Measurements from ENCODE around the gene ADORA2A.

ADORA2A gene

DNA sequence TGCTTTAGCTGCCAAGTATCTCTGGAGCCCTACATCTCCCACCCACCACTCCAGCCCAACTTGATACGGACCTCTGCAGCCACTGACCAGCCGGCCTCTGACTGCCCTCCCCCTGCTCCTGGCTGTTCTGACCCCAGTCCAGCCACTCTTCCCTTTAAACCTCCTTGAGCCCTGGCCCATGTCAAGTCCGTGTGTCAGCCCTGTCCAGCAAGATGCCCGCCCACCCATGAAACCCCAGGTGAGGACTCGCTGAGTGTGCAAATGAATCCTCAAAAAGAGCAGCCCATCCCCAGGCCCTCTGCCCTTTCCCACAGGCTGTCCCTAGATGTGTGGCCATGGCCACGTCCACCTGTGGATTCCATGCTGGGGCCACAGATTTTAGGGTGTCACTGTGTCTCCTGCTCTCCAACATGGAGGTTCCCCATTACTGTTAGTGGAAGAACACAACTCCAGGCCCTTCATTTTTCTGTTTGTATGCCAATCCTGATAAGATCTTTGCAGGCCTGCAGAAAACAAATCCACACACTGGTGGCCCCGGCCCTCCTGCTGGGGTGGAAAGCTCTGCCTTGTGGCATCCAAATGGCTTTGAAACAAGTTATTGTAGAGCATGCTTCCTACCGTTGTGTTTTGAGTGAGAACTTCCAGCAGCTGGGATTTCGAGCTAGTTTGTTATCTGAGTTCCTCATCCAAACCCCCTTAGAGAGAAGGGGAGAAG, 22.7 kb upstream of the ADORA2A start:
- no peak for DNase-seq

DNA sequence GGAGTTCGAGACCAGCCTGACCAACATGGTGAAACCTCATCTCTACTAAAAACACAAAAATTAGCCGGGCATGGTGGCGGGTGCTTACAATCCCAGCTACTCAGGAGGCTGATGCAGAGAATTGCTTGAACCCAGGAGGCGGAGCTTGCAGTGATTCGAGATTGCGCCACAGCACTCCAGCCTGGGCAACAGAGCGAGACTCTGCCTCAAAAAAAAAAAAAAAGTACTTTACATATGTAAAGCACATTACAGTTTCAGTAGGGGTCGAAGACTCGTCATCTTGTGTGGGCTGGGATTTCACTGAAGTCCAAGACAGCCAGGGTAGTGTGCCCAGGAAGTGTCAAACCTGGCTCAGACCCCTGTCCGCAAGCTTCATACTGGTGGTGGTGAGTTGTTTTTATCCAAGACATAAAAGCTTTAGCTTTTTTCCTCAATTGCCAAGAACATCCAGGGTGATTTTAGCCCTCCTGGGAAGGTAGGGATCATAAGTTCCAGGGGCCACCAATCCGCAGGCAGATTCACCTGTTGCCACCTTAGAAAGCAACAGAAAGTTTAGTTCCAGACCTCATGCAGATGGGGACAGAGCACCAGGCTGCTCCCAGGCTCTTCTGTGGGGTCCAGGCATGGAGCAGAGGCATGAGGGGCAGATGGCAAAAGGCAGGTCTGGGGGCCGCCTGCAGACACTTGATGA, 21.6 kb upstream of the ADORA2A start:
- no peak for DNase-seq

- no peak for DNase-seq
Measured at GRCh38 chr22:24406322-24407277, 20.8 kb upstream of the ADORA2A start.

DNA sequence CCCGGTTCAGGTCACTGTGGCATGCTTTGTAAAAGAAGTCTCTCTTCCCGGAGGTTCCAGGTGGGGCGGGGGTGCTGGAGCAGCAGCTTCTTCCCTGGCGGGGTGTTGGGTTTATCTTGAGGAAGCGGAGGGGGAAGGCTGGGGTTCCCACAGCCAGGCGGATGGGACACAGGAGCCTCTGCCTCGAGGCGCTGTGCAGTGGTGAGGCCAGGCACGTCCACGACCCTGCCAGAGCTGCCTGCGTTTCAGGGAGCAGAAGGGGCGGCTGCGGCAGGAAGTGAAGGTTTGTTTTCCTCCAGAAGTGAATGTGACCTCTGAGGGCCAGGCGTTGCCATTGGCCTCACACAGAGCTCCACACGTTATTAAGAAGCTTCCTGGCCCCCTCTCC, 20.1 kb upstream of the ADORA2A start:
- DNase-seq: no peak

- no peak for DNase-seq
Measured at GRCh38 chr22:24407884-24408283, 19.5 kb upstream of the ADORA2A start.

GRCh38 chr22:24408630-24409029, 18.8 kb upstream of the ADORA2A start:
- DNase-seq: no peak

DNA sequence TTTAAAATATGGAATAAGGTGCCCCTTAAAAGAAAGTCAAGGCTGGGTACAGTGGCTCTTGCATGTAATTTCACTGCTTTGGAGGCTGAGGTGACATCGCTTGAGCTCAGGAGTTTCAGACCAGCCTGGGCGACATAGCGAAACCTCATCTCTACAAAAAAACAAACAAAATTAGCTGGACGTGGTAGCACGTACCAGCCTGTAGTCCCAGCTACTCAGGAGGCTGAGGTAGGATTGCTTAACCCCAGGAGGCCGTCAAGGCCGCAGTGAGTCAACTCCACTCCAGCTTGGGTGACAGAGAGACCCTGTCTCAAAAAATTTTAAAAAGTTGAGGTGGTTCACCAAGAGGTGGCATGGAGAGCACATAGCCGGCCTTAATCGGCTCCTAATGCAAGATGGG, 17.7 kb upstream of the ADORA2A start:
- DNase-seq: peak; percentile 33

GRCh38 chr22:24410110-24410856, 17.1 kb upstream of the ADORA2A start:
- peak; percentile 51 for DNase-seq

DNA sequence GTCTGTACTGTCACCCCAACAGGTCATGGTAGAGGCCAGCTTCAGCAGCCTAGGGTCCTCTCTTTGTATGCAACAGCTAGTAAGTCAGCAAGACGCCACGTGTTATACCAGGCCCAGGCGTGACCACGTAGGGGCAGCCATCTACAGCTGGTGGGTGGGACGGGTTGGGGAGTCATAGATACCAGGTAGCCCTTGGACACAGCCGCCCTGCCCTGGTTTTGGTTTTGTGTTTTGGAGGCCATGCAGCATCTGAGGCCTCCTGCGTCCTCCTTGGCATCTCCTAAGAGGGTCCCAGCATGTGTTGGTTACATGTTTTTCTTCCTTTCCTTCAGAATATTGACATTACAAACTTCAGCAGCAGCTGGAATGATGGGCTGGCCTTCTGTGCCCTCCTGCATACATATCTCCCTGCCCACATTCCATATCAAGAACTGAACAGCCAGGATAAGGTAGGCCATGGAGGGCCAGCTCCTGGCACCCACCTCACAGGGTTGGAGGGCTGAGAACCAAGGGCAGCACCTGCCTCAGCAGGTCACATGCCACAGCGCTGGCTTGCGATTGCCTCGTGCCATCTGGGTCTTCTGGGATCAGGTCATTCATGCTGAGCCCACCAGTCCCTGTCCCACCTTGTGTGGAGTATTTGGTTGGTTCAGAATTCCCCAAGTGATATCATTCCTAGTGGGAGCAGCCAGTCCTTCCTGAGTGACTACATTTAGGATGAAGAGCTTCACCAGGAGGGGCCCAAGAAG, 16.0 kb upstream of the ADORA2A start:
- DNase-seq: no peak

- DNase-seq: no peak
Measured at GRCh38 chr22:24412274-24412673, 15.1 kb upstream of the ADORA2A start.

GRCh38 chr22:24413271-24413670, 14.1 kb upstream of the ADORA2A start:
- DNase-seq: no peak

DNA sequence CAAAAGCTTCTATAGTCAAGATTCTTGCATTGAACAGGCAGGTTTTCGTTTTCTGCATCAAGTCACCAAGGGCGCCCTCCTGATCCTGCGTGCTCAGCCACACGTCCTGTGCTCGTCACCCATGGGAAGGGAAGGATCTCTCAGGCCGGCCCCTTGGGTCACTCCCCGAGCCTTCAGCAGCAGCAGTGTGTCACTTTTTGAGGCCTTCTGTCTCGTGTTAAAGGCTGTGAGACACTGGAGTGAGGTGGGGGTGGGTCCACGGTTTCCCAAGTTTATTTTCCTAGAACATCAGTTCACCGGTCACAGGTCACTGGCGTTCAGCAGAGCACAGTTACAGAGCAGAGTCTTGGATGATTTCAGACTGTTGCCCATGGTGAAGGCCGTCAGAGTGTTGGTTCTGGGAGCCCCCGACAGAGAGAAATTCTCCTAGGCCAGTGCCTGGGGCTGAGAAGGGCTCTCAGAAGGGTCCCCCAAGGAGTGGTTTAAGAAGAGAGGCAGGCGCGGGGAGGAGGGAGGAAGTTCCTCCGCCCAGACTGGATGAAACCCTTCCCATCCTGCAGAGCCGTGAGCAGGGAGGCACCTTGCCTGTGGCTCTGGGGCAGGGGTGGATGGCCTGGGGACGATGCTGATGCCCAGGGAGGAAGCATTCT, 13.5 kb upstream of the ADORA2A start:
- DNase-seq: no peak

GRCh38 chr22:24414523-24414922, 12.9 kb upstream of the ADORA2A start:
- no peak for DNase-seq

DNA sequence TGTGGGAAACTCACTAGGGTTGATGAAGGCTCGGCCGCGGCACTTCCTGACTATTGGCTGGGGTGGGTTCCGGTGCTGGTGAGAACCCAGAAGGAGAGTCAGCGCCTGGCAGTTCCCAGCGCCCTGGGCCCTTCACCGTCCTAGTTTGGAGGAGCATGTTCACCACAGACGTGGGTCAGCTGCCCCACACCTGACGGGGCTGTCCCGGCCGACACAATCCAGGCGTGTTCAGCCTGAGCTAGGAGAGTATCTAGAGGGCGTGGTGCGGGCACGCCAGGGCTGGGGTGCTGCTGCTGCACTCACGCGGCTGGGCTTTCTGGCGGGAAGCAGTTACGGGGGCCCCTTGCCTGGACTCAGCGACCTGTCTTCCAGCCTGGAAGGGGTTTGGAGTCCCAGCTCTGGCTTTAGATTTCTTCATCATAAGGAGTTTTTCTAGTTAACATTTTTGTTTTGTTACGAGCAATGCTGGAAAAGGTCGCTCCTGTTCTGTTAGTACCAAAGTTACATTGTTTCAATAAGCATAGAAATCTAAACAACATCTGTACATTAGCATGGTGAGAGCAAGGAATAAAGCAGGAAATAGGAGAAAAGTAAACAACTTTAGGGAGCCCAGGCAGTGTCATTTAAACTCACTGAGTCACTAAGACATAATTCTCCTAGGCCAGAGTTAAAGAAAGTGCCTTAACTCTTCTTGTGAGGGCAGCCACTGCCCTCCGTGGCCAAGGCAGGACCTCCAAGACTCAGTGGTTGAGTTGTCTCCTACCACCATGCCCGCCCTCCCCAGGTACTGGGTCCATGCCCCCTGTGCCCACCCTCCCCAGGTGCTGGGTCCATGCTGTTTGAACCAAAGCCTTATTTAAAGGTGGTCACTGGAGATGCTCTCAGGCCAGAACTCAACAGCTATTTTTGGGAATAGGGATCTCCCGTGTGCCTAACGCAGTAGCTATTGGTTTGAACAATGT, 12.1 kb upstream of the ADORA2A start:
- no peak for DNase-seq

DNA sequence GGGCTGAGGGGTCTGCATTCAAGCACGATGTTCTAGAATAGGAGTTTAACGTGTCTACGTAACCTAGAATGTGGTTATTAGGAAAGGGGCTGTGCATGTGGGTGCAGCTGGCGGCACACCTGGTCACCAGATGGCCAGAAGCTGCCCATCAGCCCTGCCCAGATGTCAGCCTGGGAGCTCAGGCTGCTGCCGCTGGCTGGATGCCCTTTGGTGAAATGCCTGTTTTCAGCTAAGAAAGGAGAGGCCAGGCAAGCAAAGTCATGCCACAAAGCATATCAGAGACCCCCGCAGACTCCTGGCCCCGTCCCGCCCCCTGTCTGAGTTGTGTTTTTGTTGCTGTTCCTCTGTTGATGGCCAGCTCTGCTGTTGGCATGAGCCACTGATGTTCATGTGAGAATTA, 11.3 kb upstream of the ADORA2A start:
- DNase-seq: no peak

- DNase-seq: no peak
Measured at GRCh38 chr22:24416611-24417010, 10.8 kb upstream of the ADORA2A start.

DNA sequence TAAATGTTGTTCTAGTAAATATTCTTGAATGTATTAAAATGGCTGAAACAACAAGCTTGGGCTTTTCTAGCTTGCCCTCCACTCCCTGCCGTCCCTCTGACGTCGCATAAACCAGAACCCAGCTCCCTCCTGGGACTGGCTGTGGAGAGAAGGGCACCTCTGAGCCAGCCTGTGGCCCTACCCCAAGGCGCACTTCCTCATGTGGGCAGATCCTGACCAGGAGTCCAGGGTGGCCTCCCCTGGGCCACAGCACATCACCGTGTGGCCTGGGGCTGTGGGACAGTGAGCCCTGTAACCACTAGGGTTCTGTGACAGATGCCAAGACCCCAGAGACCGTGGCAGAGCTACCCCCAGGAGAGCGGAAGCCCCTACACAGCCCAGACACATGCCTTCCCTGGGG, 10.2 kb upstream of the ADORA2A start:
- DNase-seq: no peak

DNA sequence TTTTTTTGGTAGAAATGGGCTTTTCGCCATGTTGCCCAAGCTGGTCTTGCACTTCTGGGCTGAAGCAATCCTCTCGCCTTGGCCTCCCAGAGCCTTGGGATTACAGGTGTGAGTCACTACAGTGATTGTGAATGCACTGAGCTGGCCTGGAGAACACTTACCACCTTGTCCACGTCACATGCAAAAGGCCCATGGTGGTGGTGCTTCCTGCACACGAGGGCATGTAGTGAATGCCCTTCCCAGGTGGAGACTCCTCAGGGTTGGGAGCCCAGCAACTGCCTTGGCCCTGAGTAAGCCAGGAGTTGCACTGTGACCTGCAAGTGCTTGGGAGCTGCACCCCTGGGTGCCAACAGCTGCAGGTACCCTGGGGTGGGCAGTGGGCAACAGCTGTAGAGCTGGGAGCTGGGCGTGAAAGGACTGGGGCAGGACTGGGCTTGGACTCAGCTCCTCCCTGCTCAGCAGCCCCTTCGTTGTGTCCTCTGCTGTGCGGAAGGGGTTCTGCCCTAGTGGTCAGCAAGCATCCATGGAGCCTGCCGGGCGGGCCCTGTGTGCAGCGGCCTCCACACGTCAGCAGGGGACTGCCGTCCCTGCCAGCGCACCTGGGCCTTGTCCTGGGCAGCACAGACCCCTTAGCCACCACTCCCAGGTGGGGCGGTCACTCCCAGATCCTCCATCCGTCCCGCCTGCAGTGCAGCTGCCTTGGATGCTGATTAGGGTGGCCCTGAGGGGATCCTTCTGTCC, 9.3 kb upstream of the ADORA2A start:
- no peak for DNase-seq

- no peak for DNase-seq
Measured at GRCh38 chr22:24418786-24419474, 8.5 kb upstream of the ADORA2A start.
